ENCODE data around the gene LHB. TPM values are rescaled to one million over a fixed set of nuclear protein-coding genes. Genes with fewer than 3 reads are reported as not detected.
A peak's percentile ranks its signal among the peaks of the same experiment; 100 is the strongest.
"Not testable (repeated sequence)": the region's sequence is repeated elsewhere in the genome, so short reads cannot be mapped to it uniquely, and the experiment has no call there.

LHB gene
- total and polyA plus RNA-seq, 2 of the 4 experiments (the other 2 are of a cell fraction), result not detected

GRCh38 chr19:49050376-49051033 is 33.6 kb upstream of the LHB start:
- dilution Hi-C loops (cut with HindIII; ENCODE audit: low sequenced_read_pairs, unreplicated experiment); H3K4me3 ChIP-seq (ENCODE audit: insufficient read depth, low read depth, low read length); H2AK9ac ChIP-seq (replicated peaks; ENCODE audit: low read depth, low read length, poor library complexity); H3K4me1 ChIP-seq (ENCODE audit: control insufficient read depth, insufficient read depth, low read length); intact Hi-C loops (cut with micrococcal nuclease); H2BK5ac ChIP-seq (ENCODE audit: low read depth, low read length, poor library complexity, severe bottlenecking); POLR2A ChIA-PET (ENCODE audit: unreplicated experiment); H2BK20ac ChIP-seq (ENCODE audit: low read depth, low read length); BruUV-seq (replicated peaks); H3K23ac ChIP-seq (ENCODE audit: low read depth, low read length); H4K8ac ChIP-seq (ENCODE audit: low read depth in 2 of 2, low read length in 2 of 2); H4K20me1 ChIP-seq (ENCODE audit: insufficient read depth, low read length); CTCF ChIA-PET; H2AK5ac ChIP-seq (ENCODE audit: low read depth, low read length); H3K14ac ChIP-seq (replicated peaks; ENCODE audit: low read depth, low read length); H2BK15ac ChIP-seq (ENCODE audit: low read depth, low read length); H3K9ac ChIP-seq (ENCODE audit: low read depth, low read length); H3K4me2 ChIP-seq (ENCODE audit: low read depth, low read length); H3K56ac ChIP-seq (ENCODE audit: extremely low read depth, insufficient read depth, low read length); H4K5ac ChIP-seq (ENCODE audit: low read depth, low read length); H3K9me1 ChIP-seq (ENCODE audit: insufficient read depth, low read length); in situ Hi-C loops (cut with MboI; ENCODE audit: low sequenced_read_pairs); H3K9me3 ChIP-seq (ENCODE audit: control insufficient read depth, insufficient read depth, low read length); H2AFZ ChIP-seq (replicated peaks; ENCODE audit: low read length, poor library complexity); H3K4ac ChIP-seq (ENCODE audit: low read depth, low read length); H3K18ac ChIP-seq (ENCODE audit: low read depth, low read length); H3K79me1 ChIP-seq (ENCODE audit: low read depth in 1 of 2, low read length in 2 of 2); H3K36me3 ChIP-seq (ENCODE audit: control insufficient read depth, insufficient read depth, low read length); H3K27ac ChIP-seq (ENCODE audit: insufficient read depth, low read length); H3K27me3 ChIP-seq (ENCODE audit: control insufficient read depth, insufficient read depth, low read length): not testable (repeated sequence)
- Histone ChIP-seq H2BK120ac (ENCODE audit: low read depth, low read length) (peak overlapping the region; percentile 57; the same call in 1 of the 2 replicates), H4K91ac (ENCODE audit: insufficient read depth, low read depth, low read length) (peak overlapping the region; percentile 49)
- 37% methylated on average over 6 of the region's 24 CpGs; no CpG with 5 or more reads in 1 of the 2 experiments for WGBS, 2 experiments (ENCODE audit: extremely low coverage in 2 of 2, insufficient read length in 1 of 2)
- DNase-seq (peak; percentile 71), ATAC-seq (ENCODE audit: low read depth) (peak; percentile 92)
- TF ChIP-seq BHLHE40 (IDR thresholded peaks at IDR 0.05; ENCODE audit: low read depth, low read length), result peak; percentile 73
- peak; percentile 72 for TF ChIP-seq FOS (IDR thresholded peaks at IDR 0.05; ENCODE audit: low read depth, low read length)

- WGBS, 2 experiments (ENCODE audit: extremely low coverage in 2 of 2, insufficient read length in 1 of 2), result no CpG with 5 or more reads among the region's 4 CpGs
- POLR2A ChIA-PET (ENCODE audit: unreplicated experiment), result not testable (repeated sequence)
These were observed 32.9 kb upstream of the LHB start for GRCh38 chr19:49049834-49050233.

More at GRCh38 chr19:49049834-49050233, 32.9 kb upstream of the LHB start:
- H3K23ac ChIP-seq (ENCODE audit: low read depth, low read length); H3K4me2 ChIP-seq (ENCODE audit: low read depth, low read length); H3K18ac ChIP-seq (ENCODE audit: low read depth, low read length); H2BK5ac ChIP-seq (ENCODE audit: low read depth, low read length, poor library complexity, severe bottlenecking); H3K56ac ChIP-seq (ENCODE audit: extremely low read depth, insufficient read depth, low read length); CTCF ChIA-PET; dilution Hi-C loops (cut with HindIII; ENCODE audit: low sequenced_read_pairs, unreplicated experiment); DNase-seq; H3K9me3 ChIP-seq (ENCODE audit: control insufficient read depth, insufficient read depth, low read length); H3K27ac ChIP-seq (ENCODE audit: insufficient read depth, low read length); BruUV-seq (replicated peaks); H3K4me1 ChIP-seq (ENCODE audit: control insufficient read depth, insufficient read depth, low read length); H2AFZ ChIP-seq (replicated peaks; ENCODE audit: low read length, poor library complexity); H3K4ac ChIP-seq (ENCODE audit: low read depth, low read length); H2BK120ac ChIP-seq (ENCODE audit: low read depth, low read length); H3K79me1 ChIP-seq (ENCODE audit: low read depth in 1 of 2, low read length in 2 of 2); in situ Hi-C loops (cut with MboI; ENCODE audit: low sequenced_read_pairs); H2BK15ac ChIP-seq (ENCODE audit: low read depth, low read length); intact Hi-C loops (cut with micrococcal nuclease); H4K5ac ChIP-seq (ENCODE audit: low read depth, low read length); H4K91ac ChIP-seq (ENCODE audit: insufficient read depth, low read depth, low read length); H4K20me1 ChIP-seq (ENCODE audit: insufficient read depth, low read length); H3K14ac ChIP-seq (replicated peaks; ENCODE audit: low read depth, low read length); H2AK9ac ChIP-seq (replicated peaks; ENCODE audit: low read depth, low read length, poor library complexity); H3K9ac ChIP-seq (ENCODE audit: low read depth, low read length); ATAC-seq (ENCODE audit: low read depth); H2AK5ac ChIP-seq (ENCODE audit: low read depth, low read length); H2BK20ac ChIP-seq (ENCODE audit: low read depth, low read length); H3K27me3 ChIP-seq (ENCODE audit: control insufficient read depth, insufficient read depth, low read length); H3K9me1 ChIP-seq (ENCODE audit: insufficient read depth, low read length); H3K36me3 ChIP-seq (ENCODE audit: control insufficient read depth, insufficient read depth, low read length); H4K8ac ChIP-seq (ENCODE audit: low read depth in 2 of 2, low read length in 2 of 2); H3K4me3 ChIP-seq (ENCODE audit: insufficient read depth, low read depth, low read length): not testable (repeated sequence)

Measured in IMR-90 (cell line).